Motor neuron (in vitro differentiated cells): ENCODE results near the gene PSMA7. TPM values are rescaled to one million over a fixed set of nuclear protein-coding genes. Genes with fewer than 3 reads are reported as not detected.
A peak's percentile ranks its signal among the peaks of the same experiment; 100 is the strongest.

Experiments used
- ATAC-seq, 8 experiments: fragments of 200-7000 bp; cut with Tn5 transposase; replicated peaks in 6 of 8; 2 replicates each; pipeline ENCODE4 v1.8.0; 2021; ENCODE audit warnings: mild to moderate bottlenecking in 8 of 8, moderate library complexity in 8 of 8
- H3K27ac ChIP-seq, 2 donors: fragments of 250-450 bp; sonication (Bioruptor Pico); 2 replicates each; pipeline ENCODE4 v1.9.0; 2021; ENCODE audit warnings: antibody characterized with exemption in 2 of 2, mild to moderate bottlenecking in 2 of 2, moderate library complexity in 1 of 2
- H3K4me1 ChIP-seq, 2 donors: fragments of 250-450 bp; sonication (Bioruptor Pico); replicated peaks in 1 of 2; 2 replicates each; pipeline ENCODE4 v1.6.1; 2021; ENCODE audit warnings: antibody characterized with exemption in 2 of 2, mild to moderate bottlenecking in 2 of 2, moderate library complexity in 1 of 2
- H3K4me3 ChIP-seq, 5 donors: fragments of 250-450 bp; sonication (Bioruptor Pico); 2 replicates each; pipeline ENCODE4 v1.9.0; 2021; ENCODE audit warnings: antibody characterized with exemption in 5 of 5, mild to moderate bottlenecking in 5 of 5, moderate library complexity in 4 of 5
- WGBS, 10 experiments: fragments of 450-650 bp; shearing (Covaris generic); methylation state at CpG; one replicate each; pipeline ENCODE4 v1.0.0; 2022; 5-methylcytosine and 5-hydroxymethylcytosine counted together
- in situ Hi-C, 9 experiments: fragments of 400-800 bp; cut with MboI; loops; one replicate each; pipeline ENCODE4 v1.15.0; 2021; ENCODE audit warnings: low sequenced_read_pairs in 9 of 9, low pct_unique_long_range_greater_than_20kb in 2 of 9; ENCODE audit not compliant: unreplicated experiment in 9 of 9
- total RNA-seq, 8 experiments: library from RNA; unstranded; fragments of 300-600 nt; gene quantifications; 2 replicates each; pipeline versions ENCODE4 v1.2.3 to v1.2.4, GENCODE V29; 2022

PSMA7 gene
- total RNA-seq, 8 experiments from 2014 or later, result 233 to 413 (median 253) TPM

GRCh38 chr20:62126141-62126540, 17.1 kb downstream of the PSMA7 start:
- Histone ChIP-seq H3K4me3 (no peak overlapping the region), H3K4me1 (peaks cover 10 to 12% of the 10 kb centered on the region in 2 donors), H3K27ac (no peak overlapping the region)
- WGBS, 10 experiments, result 94 to 100% (median 98%) methylated on average over 1 to 17 of the region's 20 CpGs; no CpG with 5 or more reads in 4 of the 10 experiments
- in situ Hi-C loops, result loop anchor here in 6 of 9 experiments (10.0 to 25.0 kb wide), 2 partner anchors 114 to 121 kb away; no protein-coding TSS in a partner anchor
- no peak for ATAC-seq

GRCh38 chr20:62123450-62124118, 19.6 kb downstream of the PSMA7 start:
- in situ Hi-C loops, result loop anchor here in 1 of 9 experiments (10.0 kb wide), 1 partner anchor 119 kb away; no protein-coding TSS in a partner anchor
- ATAC-seq, result peak in 1 of 8 experiments; percentile 1
- peak overlapping the region; percentile 2 to 92 for H3K27ac ChIP-seq
- peaks cover 12 to 14% of the 10 kb centered on the region in 2 donors for H3K4me1 ChIP-seq
- 0 to 68% (median 47%) methylated on average over 1 to 7 of the region's 19 CpGs; no CpG with 5 or more reads in 3 of the 10 experiments for WGBS, 10 experiments
- peak overlapping the region; percentile 61 to 85 (median 69) for H3K4me3 ChIP-seq

DNA sequence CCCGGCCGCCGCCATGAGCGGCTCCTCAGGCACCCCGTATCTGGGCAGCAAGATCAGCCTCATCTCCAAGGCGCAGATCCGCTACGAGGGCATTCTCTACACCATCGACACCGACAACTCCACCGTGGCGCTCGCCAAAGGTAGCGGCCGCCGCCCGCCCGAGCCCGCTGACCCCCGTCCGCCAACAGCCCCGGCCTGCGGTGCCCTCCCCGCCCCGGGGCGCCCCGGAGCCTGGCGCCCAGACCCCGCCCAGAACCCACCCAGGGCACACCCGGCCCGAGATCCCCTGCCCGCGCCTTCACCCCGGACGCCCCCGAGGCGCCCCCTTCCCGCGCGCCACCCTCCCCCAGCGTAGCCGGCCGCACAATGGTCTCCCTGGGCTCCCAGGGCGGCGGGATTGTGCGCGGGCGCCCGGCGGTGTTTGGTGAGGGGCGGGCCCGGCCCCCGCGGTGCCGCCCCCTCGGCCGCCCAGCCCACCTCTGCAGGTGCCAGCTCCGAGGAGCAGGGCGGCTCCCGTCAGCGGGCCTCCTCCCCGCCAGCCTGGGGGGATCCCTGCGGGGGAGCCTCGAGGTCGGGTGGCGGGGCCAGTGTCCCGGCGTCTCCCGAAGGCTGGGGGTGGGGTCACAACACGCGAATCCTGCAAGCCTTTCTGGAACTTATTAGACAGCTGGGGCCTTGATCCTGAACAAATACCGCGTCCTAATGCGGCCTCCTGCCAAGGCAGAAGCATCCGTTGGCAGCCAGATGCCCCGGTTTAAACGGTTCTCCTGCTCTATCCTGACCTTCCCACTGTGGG, 20.3 kb downstream of the PSMA7 start:
- Histone ChIP-seq H3K27ac (peak overlapping the region; percentile 84 to 92), H3K4me3 (peak overlapping the region; percentile 61 to 85 (median 69)), H3K4me1 (peaks cover 14 to 16% of the 10 kb centered on the region in 2 donors)
- in situ Hi-C loops, result loop anchor here in 1 of 9 experiments (10.0 kb wide), 1 partner anchor 118 kb away; no protein-coding TSS in a partner anchor
- WGBS, 10 experiments, result 0 to 10% (median 0%) methylated on average over 2 to 5 of the region's 77 CpGs; no CpG with 5 or more reads in 7 of the 10 experiments
- peak in 7 of 8 experiments; percentile 0 to 42 (median 8) for ATAC-seq

- peak; percentile 67 to 85 (median 80) for ATAC-seq
- WGBS, 10 experiments, result 0% methylated on average over 3 to 5 of the region's 124 CpGs; no CpG with 5 or more reads in 8 of the 10 experiments
- Histone ChIP-seq H3K4me3 (peak within 1 kb of the TSS; percentile 61 to 85 (median 69)), H3K4me1 (peaks cover 20 to 24% of the 10 kb centered on the region in 2 donors), H3K27ac (peak within 1 kb of the TSS; percentile 84 to 92)
- in situ Hi-C loops, result loop anchor here in 1 of 9 experiments (10.0 kb wide), 1 partner anchor 117 kb away; no protein-coding TSS in a partner anchor
Observed at GRCh38 chr20:62121776-62122653, 21.2 kb downstream of the PSMA7 start, which contains the start of gene LSM14B. Gene LSM14B, plus strand, starts transcription at chr20:62122475. Its CDS starts 192 bp downstream, at chr20:62122667.

DNA sequence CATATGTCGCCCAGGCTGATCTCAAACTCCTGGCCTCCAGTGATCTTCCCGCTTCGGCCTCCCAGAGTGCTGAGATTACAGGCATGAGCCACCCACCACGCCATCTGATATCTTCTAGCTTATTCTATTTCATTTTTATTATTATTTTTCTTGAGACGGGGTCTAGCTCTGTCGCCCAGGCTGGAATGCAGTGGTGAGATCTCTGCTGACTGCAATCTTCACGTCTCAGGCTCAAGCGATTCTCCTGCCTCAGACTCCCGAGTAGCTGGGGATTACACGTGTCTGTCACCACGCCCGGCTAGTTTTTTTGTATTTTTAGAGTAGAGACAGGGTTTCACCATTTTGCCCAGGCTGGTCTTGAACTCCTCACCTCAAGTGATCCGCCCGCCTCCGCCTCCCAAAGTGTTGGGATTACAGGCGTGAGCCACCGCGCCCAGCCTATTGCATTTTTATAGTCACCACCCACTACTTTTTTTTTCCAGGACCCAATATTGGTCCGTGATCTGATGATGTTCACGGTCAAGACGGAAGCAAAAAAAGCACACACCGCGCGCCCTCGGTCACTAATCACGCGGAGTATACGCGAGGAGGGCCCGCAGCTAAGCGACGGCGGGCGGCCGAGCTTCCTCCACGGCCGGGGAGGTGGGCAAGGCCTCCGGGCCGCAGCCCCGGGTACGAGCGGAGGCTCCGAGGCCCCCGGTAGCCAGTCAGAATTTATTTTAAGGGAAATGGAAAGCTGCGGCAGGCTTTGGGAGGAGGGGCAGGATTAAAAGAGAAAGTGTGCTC, 22.0 kb downstream of the PSMA7 start:
- peak in 7 of 8 experiments; percentile 2 to 43 (median 8) for ATAC-seq
- Histone ChIP-seq H3K4me1 (peaks cover 21 to 27% of the 10 kb centered on the region in 2 donors), H3K4me3 (peak overlapping the region; percentile 60 to 85 (median 68)), H3K27ac (peak overlapping the region; percentile 82 to 88)
- in situ Hi-C loops, result loop anchor here in 1 of 9 experiments (10.0 kb wide), 1 partner anchor 116 kb away; no protein-coding TSS in a partner anchor
- WGBS, 10 experiments, result 0 to 68% (median 25%) methylated on average over 1 to 12 of the region's 45 CpGs; no CpG with 5 or more reads in 1 of the 10 experiments

DNA sequence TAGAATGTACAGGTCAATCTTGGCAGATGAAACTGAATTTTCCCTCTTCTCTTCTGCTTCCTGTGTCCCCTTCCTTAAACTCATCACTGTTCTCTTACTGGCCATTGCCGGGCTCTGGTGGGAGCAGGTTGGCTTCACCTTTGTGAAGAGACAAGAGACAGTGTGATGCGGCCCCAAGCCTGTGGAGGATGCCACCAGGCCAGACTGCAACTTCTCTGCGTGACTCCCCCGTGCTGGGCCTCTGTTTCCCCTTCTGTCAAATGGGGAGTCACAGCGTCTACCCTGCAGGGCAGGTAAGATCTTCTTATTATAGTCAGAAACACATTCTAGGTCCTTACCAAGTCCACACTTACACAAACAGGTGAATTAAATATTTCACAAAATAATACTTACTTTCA, 22.8 kb downstream of the PSMA7 start:
- H3K4me1 ChIP-seq, result peaks cover 21 to 27% of the 10 kb centered on the region in 2 donors
- WGBS, 10 experiments, result 80 to 100% (median 84%) methylated on average over 1 to 5 of the region's 5 CpGs; no CpG with 5 or more reads in 5 of the 10 experiments
- H3K4me3 ChIP-seq, result no peak overlapping the region
- in situ Hi-C loops, result loop anchor here in 1 of 9 experiments (10.0 kb wide), 1 partner anchor 116 kb away; no protein-coding TSS in a partner anchor
- H3K27ac ChIP-seq, result no peak overlapping the region
- no peak for ATAC-seq

DNA sequence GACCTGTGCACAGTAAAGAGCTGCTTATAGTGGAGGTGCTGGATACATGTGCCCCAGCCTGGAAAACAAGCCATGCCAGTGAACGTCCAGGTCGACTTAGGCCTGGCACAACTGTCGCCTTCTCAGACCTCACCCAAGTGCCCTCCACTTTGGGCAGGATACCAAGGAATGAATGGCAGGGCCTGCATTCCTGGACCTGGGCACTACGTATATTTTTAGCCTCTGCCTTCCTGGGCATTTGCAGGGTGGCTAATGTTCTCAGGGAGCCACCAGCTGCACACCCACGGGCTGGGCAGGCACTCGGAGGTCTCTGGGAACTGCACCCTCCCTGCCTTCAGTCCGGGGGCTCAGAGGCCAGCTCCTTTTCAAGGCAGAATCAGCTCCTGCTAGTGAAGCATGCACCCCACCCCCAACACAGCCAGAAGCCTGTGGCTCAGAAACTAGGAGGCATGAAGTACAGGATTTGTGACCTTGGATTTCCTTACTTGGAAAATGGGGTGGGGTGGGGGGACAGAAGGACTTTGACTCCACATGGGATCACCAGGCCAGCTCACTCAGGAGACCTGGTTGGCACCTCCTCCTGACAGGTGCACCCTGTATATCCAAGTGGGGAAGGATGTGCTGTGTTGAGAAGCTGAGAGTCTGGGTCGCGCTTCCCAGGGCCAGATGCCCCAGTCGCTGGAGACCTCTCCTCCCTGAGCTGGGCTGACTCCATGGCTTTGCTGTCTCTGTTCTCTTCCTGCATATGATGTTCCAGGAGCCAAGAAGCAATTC, 23.4 kb downstream of the PSMA7 start:
- Histone ChIP-seq H3K27ac (no peak overlapping the region), H3K4me1 (peaks cover 21 to 27% of the 10 kb centered on the region in 2 donors), H3K4me3 (no peak overlapping the region)
- no peak for ATAC-seq
- WGBS, 10 experiments, result 29 to 91% (median 56%) methylated on average over 3 to 6 of the region's 10 CpGs; no CpG with 5 or more reads in 5 of the 10 experiments
- in situ Hi-C loops, result loop anchor here in 1 of 9 experiments (10.0 kb wide), 1 partner anchor 115 kb away; no protein-coding TSS in a partner anchor

DNA sequence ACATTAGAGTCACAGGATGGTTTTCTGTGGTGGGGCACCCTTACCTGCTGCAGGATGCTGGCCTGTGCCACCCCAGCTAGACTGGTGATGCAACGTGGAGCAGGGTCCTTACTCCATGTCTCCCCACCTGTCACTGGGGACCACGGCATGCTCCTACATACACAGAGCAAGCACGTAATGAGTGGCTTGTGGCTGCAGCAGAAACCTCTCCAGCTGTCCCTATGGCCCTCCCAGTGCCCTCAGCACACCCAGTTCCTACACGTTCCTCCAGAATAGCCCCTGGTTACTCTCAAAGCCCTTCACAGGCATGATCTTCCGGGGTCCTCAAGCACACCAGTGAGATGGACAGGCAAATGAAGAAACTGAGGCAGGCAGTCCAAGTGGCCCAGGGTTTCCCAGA, 24.1 kb downstream of the PSMA7 start:
- H3K4me1 ChIP-seq, result peaks cover 17 to 24% of the 10 kb centered on the region in 2 donors
- ATAC-seq, result no peak
- in situ Hi-C loops, result no loop called here
- H3K4me3 ChIP-seq, result no peak overlapping the region
- H3K27ac ChIP-seq, result no peak overlapping the region
- WGBS, 10 experiments, result 20 to 86% (median 62%) methylated on average over 1 to 3 of the region's 5 CpGs; no CpG with 5 or more reads in 6 of the 10 experiments

GRCh38 chr20:62118113-62119043, 24.8 kb downstream of the PSMA7 start:
- H3K4me3 ChIP-seq, result no peak overlapping the region
- WGBS, 10 experiments, result 0 to 85% methylated on average over 1 to 5 of the region's 21 CpGs; no CpG with 5 or more reads in 8 of the 10 experiments
- ATAC-seq, result no peak
- in situ Hi-C loops, result no loop called here
- H3K27ac ChIP-seq, result no peak overlapping the region
- H3K4me1 ChIP-seq, result peaks cover 10 to 18% of the 10 kb centered on the region in 2 donors

GRCh38 chr20:62117658-62118057, 25.5 kb downstream of the PSMA7 start:
- in situ Hi-C loops, result no loop called here
- 38% methylated on average over 4 of the region's 15 CpGs; no CpG with 5 or more reads in 9 of the 10 experiments for WGBS, 10 experiments
- ATAC-seq, result no peak
- Histone ChIP-seq H3K4me1 (peaks cover 10 to 18% of the 10 kb centered on the region in 2 donors), H3K4me3 (no peak overlapping the region), H3K27ac (no peak overlapping the region)
